Head of caudate nucleus (tissue), 42 donors: Measurements from ENCODE around the gene GRID1.
A peak's percentile ranks its signal among the peaks of the same experiment; 100 is the strongest.

ENCODE experiments used
- DNase-seq, 42 donors: peaks; one replicate each; pipeline versions ENCODE4 v3.0.0 to v3.0.0-alpha.2; 2020 to 2021; ENCODE audit warnings: mixed read lengths in 7 of 42
- intact Hi-C: fragments of 100-400 bp; cut with DNase I; formaldehyde crosslinking; loops from one replicate; pipeline ENCODE4 v1.15.0; 2022

The GRID1 gene

GRCh38 chr10:86167121-86167761 lies 199.4 kb downstream of the GRID1 start:
- intact Hi-C loops = no loop called here
- peak in 4 of 42 donors; percentile 1 to 24 (median 19) for DNase-seq

GRCh38 chr10:86165666-86166065 lies 200.9 kb downstream of the GRID1 start:
- DNase-seq = peak in 4 of 42 donors; percentile 6 to 26 (median 16)
- intact Hi-C loops = no loop called here

- peak in 3 of 42 donors; percentile 11 to 22 (median 18) for DNase-seq
- intact Hi-C loops = no loop called here
Measured at GRCh38 chr10:86164960-86165630, 201.5 kb downstream of the GRID1 start.

- intact Hi-C loops = no loop called here
- peak in 5 of 42 donors; percentile 9 to 24 (median 17) for DNase-seq
Measured at GRCh38 chr10:86164174-86164774, 202.3 kb downstream of the GRID1 start.

DNA sequence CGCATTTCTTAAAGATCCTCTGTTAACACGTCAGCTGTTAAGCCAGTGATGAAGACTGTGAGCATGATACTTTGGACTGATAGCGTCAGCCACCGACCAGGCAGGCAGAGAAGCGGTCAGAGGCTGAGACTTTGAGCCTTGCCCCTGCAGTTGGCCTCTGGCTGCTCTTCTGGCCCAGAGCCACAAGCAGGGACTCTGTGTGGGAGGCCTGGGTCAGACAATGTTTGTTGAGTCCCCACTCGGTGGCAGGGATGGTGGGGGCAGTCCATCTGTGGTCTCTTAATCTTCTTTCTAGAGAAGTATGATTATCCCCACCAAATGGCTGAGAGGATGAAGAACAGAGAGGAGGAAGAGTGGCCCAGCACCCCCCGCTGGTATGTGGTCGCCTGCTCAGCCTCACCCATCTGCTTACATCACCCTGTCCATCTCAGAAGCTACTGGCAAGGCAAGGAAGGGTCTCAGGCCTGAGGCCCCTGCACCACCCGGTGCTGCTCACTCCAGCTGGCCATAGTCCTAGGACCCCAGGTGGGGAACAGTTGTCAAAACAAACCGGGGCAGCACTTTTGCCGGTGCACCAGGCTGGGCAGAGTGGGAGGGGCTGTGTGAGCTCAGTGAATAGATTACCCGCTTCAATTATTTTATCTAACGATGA lies 202.9 kb downstream of the GRID1 start:
- intact Hi-C loops = no loop called here
- DNase-seq = peak in 7 of 42 donors; percentile 9 to 40 (median 23)

DNA sequence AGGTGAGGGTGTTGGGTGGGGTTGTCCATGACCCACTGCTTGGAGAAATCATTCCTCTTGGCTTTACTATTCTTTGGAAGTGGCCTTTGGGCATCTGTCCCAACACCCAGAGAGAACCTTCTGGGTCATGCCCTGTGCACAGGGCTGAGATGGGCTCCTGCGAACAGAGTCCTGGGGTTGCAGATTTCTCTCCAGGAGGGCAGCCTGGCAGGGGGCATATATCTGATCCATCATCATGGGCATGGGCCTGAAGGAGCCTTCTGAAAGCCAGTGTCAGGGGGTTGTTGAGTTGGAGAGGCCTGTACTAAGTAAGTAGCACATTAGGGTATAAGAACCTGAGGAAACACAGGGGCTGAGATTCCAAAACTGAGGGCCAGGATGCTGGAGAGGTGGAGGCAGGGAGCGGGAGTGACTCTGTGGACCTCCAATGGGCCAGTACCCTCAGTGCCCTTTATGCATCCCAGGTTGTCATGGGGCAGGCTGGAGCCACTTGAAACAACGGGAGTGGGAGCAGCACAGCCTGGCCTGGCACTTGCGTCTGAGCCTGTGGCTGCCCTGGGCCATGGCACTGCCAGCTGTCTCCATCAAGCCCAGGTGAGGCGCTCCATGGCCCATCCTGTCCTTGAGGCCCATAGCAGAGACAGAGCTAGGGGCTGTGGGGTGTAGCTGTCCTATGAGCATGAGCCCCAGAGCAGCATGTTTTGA lies 203.7 kb downstream of the GRID1 start:
- peak in 7 of 42 donors; percentile 8 to 42 (median 14) for DNase-seq

DNA sequence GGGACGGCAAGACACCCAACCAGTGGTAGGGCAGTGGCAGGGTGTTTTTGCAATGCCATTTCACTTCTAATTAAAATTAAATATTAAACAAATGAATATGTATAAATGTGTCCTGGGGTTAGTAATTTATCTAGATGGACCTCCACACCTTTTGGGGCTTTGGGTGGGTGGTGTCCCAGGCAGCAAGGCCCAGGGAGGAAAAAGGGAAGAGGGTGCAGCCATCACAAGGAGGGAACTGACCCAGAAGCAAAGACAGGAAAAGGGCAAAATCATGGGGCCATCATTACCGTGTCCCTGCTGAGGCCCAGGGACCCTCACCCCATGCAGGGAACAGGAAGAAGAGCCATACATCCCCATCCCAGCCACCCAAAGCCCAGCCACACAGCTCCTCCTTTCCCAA lies 204.6 kb downstream of the GRID1 start:
- intact Hi-C loops = no loop called here
- peak in 1 of 42 donors; percentile 3 for DNase-seq

More for the DNA sequence above, 203.7 kb downstream of the GRID1 start:
- intact Hi-C loops = no loop called here

- DNase-seq = peak in 25 of 42 donors; percentile 11 to 76 (median 42)
- intact Hi-C loops = no loop called here
Measured at GRCh38 chr10:86160890-86161585, 205.6 kb downstream of the GRID1 start.

GRCh38 chr10:86159797-86160196 lies 206.8 kb downstream of the GRID1 start:
- intact Hi-C loops = no loop called here
- DNase-seq = no peak

DNA sequence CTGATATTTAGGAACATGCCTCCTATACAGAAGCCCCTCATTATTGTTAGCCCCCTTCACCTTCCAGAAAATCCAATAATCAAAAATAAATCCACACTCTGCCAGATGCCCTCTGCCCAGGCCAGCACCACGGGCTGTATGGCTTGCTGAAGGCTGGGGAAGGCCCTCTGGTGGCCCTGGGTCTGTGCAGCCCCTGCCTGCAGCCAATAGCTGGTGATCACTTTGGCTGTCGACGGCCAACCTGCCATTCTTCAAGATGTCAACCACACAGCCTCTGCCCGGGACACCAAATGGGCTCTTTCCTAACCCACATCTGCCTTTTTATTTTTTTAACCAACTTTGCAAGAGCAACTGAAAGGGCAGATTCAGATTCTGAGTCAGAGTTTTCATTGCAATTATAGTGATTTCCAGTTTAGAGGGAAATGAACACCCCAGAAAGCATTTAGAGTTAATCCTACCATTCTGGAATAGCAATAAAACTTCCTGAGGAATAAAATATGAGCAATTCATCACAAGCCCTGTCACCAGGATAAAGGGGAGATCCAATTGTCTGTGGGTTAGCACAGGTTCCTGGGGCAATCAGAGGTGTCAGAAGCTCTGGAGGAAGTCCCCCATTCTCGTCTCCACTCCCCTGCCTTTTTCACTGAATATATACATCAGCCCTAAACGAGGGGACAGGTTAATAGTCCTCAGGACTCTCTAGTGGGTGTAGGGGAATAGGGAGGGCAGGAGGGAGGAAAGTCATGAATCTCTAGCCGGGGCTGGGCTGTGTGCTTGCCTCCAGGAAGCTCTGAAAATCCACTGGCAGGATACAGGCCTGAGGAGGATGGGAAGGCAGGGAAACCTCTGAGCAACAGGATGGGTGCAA lies 211.3 kb downstream of the GRID1 start:
- peak in 1 of 42 donors; percentile 21 for DNase-seq
- intact Hi-C loops = no loop called here

DNA sequence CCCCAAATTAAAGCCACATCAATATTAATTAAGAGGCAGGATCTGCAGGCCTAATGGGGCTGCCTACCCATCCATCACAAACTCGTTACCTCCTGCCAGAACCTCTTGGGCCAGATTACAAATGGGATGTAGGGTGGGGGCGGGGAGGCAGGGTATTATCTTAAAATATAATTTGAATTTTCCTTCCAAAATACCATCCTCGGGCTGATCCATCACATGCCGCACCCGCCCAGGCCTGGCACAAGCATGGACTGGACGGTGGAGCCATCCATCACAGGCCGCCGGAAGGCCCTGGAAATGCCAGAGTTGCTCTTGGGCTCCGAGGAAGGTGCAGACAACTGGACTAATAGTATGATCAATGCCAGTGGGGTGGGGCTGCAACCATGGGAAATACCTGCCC lies 212.8 kb downstream of the GRID1 start:
- DNase-seq = no peak
- intact Hi-C loops = no loop called here

DNA sequence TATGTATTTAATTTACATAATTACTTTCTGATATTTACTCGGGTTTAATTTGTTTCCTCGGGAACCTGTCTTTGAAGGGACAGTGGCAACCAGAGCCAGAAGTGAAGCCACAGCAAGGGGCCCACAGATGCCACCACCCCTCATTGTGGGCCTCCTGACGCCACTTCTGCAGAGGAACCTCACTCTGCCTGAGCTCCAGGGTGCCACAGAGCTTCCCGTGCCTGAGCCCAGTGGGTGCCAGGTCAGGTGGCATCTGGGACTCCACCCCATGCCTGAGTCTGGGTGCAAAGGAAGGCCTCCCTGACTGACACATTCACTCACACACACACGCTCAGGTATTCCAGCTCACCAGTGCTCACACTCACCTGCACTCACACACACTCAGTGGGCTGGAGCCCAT lies 213.7 kb downstream of the GRID1 start:
- DNase-seq = no peak
- intact Hi-C loops = no loop called here

DNA sequence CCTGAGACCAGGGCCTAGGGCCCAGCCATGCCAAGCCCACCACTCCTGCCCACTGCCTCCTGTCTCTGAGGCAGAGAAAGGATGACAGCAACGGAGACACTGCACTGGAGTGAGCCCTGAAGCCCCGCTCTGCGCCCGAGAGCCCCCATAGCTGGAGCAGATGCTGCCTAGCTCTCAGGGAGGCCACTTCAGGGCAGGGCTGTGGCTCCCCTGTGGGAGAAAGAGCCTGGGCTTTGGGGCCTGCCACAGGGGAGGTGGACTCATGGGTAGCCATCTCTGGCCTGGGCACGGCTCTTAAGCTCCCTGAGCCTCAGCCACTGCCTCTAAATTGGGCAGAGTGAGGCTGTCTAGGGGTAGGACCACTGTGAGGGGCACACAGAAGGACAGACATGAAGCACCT lies 214.2 kb downstream of the GRID1 start:
- intact Hi-C loops = no loop called here
- no peak for DNase-seq

DNA sequence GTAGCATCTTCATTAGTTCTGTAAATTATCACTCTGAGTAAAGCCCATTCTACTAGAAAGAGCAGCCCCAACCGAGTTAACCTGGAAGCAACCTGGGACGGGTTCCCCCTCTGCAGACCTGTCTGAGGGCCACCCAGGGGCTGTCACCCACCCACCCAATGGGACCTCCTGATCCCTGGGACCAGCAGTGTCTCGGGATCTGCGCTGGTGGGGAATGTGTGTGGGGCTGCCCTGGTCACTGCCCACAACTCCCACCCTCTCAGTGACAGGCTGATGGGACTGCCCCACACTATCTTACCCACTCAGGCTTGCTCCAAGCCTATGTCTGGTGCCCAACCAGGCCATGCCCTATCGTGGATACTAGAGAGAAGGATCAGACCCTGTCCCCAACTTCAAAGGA lies 215.0 kb downstream of the GRID1 start:
- DNase-seq = no peak
- intact Hi-C loops = no loop called here

GRCh38 chr10:86149257-86149656 lies 217.3 kb downstream of the GRID1 start:
- intact Hi-C loops = no loop called here
- DNase-seq = no peak

GRCh38 chr10:86148117-86148516 lies 218.5 kb downstream of the GRID1 start:
- intact Hi-C loops = no loop called here
- no peak for DNase-seq

DNA sequence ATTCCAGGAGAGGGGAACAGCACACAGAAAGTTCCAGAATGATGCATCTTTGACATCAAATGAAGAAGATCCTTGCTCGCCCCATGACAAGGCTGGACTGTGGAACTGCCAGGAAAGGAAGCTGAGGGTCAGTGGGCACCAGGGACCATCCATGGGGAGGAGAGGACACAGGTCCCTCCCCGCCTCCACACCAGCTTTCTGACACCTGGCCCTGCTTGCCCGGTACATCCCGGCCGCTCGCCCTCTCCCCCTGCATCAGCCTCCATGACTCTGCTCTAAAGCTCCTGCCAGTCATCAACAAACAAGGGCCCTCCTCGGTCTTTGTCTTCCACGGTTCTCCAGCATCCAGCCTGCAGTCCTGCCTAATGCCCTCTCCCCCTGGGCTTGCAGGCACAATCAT lies 222.3 kb downstream of the GRID1 start:
- intact Hi-C loops = no loop called here
- DNase-seq = no peak

DNA sequence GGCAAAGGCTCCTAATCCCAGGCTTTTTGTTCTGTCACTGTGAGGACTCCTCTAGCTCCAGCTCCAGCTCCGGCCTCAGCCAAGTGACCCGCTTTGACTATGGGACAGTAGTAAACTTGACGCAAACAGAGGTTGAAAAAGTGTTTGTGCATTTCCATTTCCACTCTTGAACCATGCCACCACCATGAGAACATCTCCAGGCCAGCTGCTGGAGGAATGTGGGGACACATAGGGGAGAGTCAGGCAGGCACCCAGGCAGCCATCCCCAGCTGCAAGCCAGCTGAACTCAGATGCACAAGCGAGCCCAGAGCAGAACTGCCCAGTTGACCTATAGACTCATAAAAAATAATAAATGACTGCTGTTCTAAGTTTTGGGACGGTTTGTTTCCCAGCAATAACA lies 224.7 kb downstream of the GRID1 start:
- intact Hi-C loops = no loop called here
- no peak for DNase-seq
